ENCODE data around the gene IRS1.

- TF ChIP-seq EZH2phosphoT487 (IDR thresholded peaks at IDR 0.05; ENCODE audit: borderline replicate concordance, low read length) (no peak), EZH2 (IDR thresholded peaks at IDR 0.05; ENCODE audit: low read length, unreplicated experiment) (no peak), CTCF (conservative IDR thresholded peaks at IDR 0.05; ENCODE audit: low read depth, low read length) (no peak)
Measured at GRCh38 chr2:226702376-226702775, 97.2 kb downstream of the IRS1 start.

Data from PC-3 (cell line).